OCI-LY3 (cell line): ENCODE results near the gene DPP6.
A peak's percentile ranks its signal among the peaks of the same experiment; 100 is the strongest.

ENCODE experiments used
- H2AFZ ChIP-seq: fragments of 200-600, 300-600 bp; shearing (Covaris generic); 2 replicates; pipeline ENCODE4 v1.6.0; 2014; ENCODE audit warnings: antibody characterized with exemption, low read depth, low read length
- H3K27ac ChIP-seq: fragments of 200-600, 300-600 bp; sonication (generic); 2 replicates; pipeline ENCODE4 v1.5.1; 2014; ENCODE audit warnings: mild to moderate bottlenecking, low read length, moderate library complexity, mixed read lengths
- H3K27me3 ChIP-seq: fragments of 200-600, 300-600 bp; sonication (generic); 2 replicates; pipeline ENCODE4 v1.6.1; 2014; ENCODE audit warnings: low read depth, low read length, mixed read lengths
- H3K36me3 ChIP-seq: fragments of 200-600, 300-600 bp; sonication (generic); replicated peaks from 2 replicates; pipeline ENCODE3; 2014; ENCODE audit warnings: low read depth, low read length, mixed read lengths
- H3K4me1 ChIP-seq: fragments of 300-600, 200-600 bp; sonication (generic); 2 replicates; pipeline ENCODE4 v1.6.1; 2014; ENCODE audit warnings: low read length, mixed read lengths
- H3K4me2 ChIP-seq: fragments of 200-600, 300-600 bp; sonication (generic); 2 replicates; pipeline ENCODE4 v1.6.1; 2014; ENCODE audit warnings: low read length, mixed read lengths
- H3K4me3 ChIP-seq: fragments of 300-600, 200-600 bp; sonication (generic); 2 replicates; pipeline ENCODE4 v1.5.1; 2014; ENCODE audit warnings: antibody characterized with exemption, mild to moderate bottlenecking, low read length, moderate library complexity
- H3K79me2 ChIP-seq: fragments of 300-600, 200-600 bp; shearing (Covaris generic); 2 replicates; pipeline ENCODE4 v1.6.1; 2014; ENCODE audit warnings: mild to moderate bottlenecking, low read length, mixed read lengths
- H3K9ac ChIP-seq: fragments of 300-600, 200-600 bp; shearing (Covaris generic); 2 replicates; pipeline ENCODE4 v1.6.0; 2014; ENCODE audit warnings: mild to moderate bottlenecking, low read length, moderate library complexity
- H3K9me3 ChIP-seq: fragments of 200-600, 300-600 bp; shearing (Covaris generic); 2 replicates; pipeline ENCODE4 v1.6.1; 2014; ENCODE audit warnings: low read length, mixed read lengths; ENCODE audit not compliant: insufficient read depth
- H4K20me1 ChIP-seq: fragments of 200-600, 300-600 bp; sonication (generic); 2 replicates; pipeline ENCODE4 v1.6.1; 2016; ENCODE audit warnings: low read length, mixed read lengths; ENCODE audit not compliant: insufficient read depth
- CTCF ChIP-seq: fragments of 200-600, 300-600 bp; sonication (generic); IDR thresholded peaks from 2 replicates; pipeline ENCODE4 v1.5.1; 2014; ENCODE audit warnings: antibody characterized with exemption, low read length, low read depth
- EZH2phosphoT487 ChIP-seq: fragments of 200-600 bp; shearing (Covaris generic); IDR thresholded peaks from 2 replicates; pipeline ENCODE4 v1.6.1; 2018; ENCODE audit warnings: antibody characterized with exemption, mixed run types, low read depth

Gene DPP6

DNA sequence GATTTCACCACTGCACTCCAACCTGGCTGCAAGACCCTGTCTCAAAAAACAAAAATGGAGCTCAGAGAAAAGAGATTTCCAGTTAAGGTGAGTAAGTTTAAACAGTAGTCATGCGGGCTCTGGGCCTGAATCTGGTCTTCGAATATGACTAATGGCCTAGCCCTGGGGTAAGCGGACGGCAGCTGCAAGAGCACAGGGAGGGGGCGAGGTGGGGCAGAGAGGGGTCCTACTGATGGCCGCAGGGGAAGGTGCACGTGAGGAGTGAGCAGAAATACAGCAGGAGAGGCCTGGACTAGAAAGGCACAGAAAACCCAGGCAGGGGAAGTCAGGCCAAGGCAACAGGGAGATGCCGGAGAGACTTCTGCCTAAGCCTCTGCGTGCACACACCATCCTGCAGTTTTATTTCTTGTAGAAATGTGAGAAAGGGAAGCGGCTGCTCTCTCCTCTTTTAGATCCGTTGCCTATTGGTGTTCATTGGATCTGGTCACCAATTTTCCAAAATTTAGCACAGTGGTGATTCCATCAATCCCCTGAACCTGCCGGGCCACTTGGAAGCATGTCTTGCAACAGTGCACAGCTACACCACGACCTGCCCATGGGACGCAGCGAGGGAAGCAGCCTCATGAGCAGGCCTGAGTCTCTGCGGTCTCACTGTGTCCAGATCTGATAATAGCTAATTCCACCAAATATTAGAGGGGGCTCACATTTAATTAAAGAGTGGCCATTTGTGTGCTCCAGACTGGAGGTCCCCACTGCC, 811.7 kb downstream of the DPP6 start:
- no peak overlapping the region for H2AFZ ChIP-seq
- no peaks in the 10 kb centered on the region for H3K9me3 ChIP-seq
- peaks cover 57% of the 10 kb centered on the region for H3K27me3 ChIP-seq
- peaks cover 67% of the 10 kb centered on the region for H3K4me1 ChIP-seq
- no peak overlapping the region for H3K27ac ChIP-seq
- H3K4me2 ChIP-seq = no peak overlapping the region
- TF ChIP-seq CTCF (no peak), EZH2phosphoT487 (no peak)
- no peak overlapping the region for H3K4me3 ChIP-seq
- H3K36me3 ChIP-seq = no peaks in the 10 kb centered on the region
- H3K79me2 ChIP-seq = no peaks in the 10 kb centered on the region
- H4K20me1 ChIP-seq = no peaks in the 10 kb centered on the region
- no peak overlapping the region for H3K9ac ChIP-seq

- no peaks in the 10 kb centered on the region for H3K79me2 ChIP-seq
- TF ChIP-seq EZH2phosphoT487 (no peak), CTCF (no peak)
- H3K27me3 ChIP-seq = peaks cover 62% of the 10 kb centered on the region
- peaks cover 67% of the 10 kb centered on the region for H3K4me1 ChIP-seq
- no peaks in the 10 kb centered on the region for H3K36me3 ChIP-seq
- no peak overlapping the region for H3K9ac ChIP-seq
- peak overlapping the region; percentile 21 for H3K4me2 ChIP-seq
- H3K27ac ChIP-seq = no peak overlapping the region
- H2AFZ ChIP-seq = no peak overlapping the region
- H4K20me1 ChIP-seq = no peaks in the 10 kb centered on the region
- no peak overlapping the region for H3K4me3 ChIP-seq
- H3K9me3 ChIP-seq = no peaks in the 10 kb centered on the region
Observed at GRCh38 chr7:154864523-154864891, 812.3 kb downstream of the DPP6 start.

DNA sequence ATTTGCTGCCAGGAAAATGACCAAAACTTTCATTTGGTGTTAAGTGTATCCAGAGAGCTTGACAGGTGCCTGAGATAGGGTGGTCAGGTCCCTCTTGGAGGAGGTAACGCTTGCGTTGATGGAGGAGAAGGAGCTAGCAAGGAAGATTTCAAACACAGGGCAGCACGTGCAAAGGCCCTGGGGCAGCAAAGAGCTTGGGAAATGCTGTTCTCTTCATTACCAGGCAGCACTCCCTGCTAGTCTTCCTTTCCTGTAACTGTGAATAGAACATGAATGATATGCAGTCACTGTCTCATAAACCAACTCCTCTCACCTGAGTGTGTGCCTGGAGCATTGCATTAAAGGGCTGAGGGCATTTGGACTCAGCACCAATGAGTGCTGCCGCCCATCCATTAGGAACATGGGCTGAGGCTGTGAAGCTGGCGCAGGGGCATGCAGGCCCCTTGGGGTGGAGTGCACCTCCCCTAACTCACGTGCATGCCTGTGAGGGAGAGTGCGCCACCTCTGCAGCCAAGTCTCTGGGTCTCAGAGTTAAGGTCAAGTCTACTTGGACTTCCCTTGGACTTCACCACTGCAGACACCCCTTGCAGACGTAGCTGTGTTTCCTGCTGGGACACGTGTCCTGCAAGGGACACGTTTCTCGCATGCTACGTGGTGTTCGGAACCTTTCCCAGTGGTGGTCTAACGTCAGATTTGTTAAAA, 813.9 kb downstream of the DPP6 start:
- Histone ChIP-seq H3K4me2 (peak overlapping the region; percentile 91), H2AFZ (no peak overlapping the region), H3K27ac (no peak overlapping the region), H3K36me3 (no peaks in the 10 kb centered on the region), H3K27me3 (peaks cover 65% of the 10 kb centered on the region), H3K9me3 (no peaks in the 10 kb centered on the region), H3K4me1 (peaks cover 67% of the 10 kb centered on the region), H3K9ac (no peak overlapping the region), H3K79me2 (no peaks in the 10 kb centered on the region), H4K20me1 (no peaks in the 10 kb centered on the region), H3K4me3 (peak overlapping the region; percentile 69; the same call in 1 of the 2 replicates)
- TF ChIP-seq EZH2phosphoT487 (no peak), CTCF (no peak)

GRCh38 chr7:154867068-154867467, 814.9 kb downstream of the DPP6 start:
- Histone ChIP-seq H3K4me1 (peaks cover 58% of the 10 kb centered on the region), H3K79me2 (no peaks in the 10 kb centered on the region), H3K4me3 (peak overlapping the region; percentile 69), H3K4me2 (peak overlapping the region; percentile 91), H3K27ac (no peak overlapping the region), H3K9ac (peak overlapping the region; percentile 33; the same call in 1 of the 2 replicates), H3K9me3 (no peaks in the 10 kb centered on the region), H4K20me1 (no peaks in the 10 kb centered on the region), H3K36me3 (no peaks in the 10 kb centered on the region), H2AFZ (no peak overlapping the region), H3K27me3 (peaks cover 66% of the 10 kb centered on the region)
- TF ChIP-seq EZH2phosphoT487 (no peak), CTCF (no peak)
